HG03108 (cell line): ENCODE data around the gene FAM120B.

Experiments used
- ATAC-seq: cut with Tn5 transposase; IDR thresholded peaks from one replicate; pipeline ENCODE4 v1.9.1; 2021; ENCODE audit warnings: moderate library complexity; ENCODE audit not compliant: unreplicated experiment

The FAM120B gene

DNA sequence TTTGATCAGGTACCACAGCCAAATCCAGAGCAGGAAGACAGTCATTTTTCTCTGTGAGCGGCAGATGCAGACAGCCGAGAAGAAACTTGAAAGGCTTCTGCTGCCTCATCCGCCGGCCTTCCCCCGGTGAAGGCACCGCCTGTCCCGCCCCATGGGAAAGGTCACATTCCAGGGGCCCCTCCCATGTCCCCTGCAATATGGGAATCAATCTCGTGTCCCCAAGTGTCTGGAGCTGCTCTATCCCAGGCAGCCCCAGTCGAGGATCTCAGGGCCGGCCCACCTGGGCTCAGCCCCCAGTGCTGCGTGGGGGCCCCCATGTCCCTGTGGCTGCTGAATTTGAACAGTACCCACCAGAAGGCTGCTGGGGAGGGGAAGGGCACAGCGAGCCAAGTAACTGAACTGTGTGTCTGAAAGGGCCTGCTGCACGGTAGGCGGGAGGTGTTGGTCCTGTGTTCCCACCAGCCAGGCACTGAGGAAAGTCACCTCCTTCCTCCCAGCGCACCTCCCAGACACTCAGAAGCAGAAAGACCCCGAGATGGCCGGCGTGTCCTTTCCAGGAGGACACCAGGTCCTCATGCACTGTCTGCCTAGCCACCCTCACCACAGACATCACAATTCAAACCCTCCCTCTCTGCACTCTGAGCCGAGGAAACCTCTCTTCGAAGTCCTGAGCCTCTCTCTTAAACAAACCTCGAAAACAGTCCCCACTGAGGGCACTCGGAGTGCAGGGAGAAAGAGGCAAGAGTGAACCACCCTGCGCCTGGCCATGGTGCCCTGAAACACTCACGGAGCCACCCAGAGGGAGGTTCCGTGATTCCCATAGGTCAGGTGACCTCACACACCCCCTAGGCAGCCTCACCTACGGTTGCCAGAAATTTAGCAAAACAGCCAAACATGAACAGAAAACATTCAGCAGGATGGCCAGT is 147.3 kb downstream of the FAM120B start:
- no peak for ATAC-seq

DNA sequence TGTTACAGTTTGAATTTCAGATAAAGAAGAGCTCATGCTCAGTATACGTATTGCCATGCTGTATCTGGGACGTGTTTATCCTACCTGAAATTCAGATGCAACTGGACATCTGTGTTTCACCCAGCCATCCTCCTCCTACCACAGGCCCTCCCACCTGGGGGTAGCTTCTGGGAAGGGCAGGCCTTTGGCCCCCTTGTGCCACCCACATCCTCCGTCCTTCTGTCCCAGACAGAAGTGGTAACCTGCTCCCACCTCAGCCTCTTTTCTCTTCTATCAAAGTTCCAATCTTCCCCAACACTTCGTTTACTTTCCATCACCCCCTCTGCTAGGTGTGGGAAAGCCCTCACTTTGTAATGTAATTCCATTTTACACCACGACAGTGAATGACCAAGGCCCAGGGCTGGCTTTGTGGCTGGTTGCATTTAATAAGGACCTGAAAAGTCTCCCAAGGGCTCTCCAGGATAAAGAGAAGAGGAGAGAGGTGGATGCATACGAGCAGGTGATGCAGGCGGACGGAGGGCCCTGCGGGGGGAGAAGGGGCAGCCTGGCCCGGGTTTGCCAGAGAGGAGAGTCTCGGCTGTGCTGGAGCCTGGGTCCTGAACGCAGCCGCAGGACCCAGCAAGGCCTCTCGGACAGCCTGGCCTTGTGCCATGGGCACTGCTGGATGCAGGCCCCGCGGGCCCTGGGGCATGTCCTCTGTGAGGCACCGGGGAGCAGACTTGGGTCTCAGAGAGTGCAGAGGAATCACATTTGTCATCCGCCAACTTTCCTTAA is 148.1 kb downstream of the FAM120B start:
- no peak for ATAC-seq

GRCh38 chr6:170455335-170455979 is 148.9 kb downstream of the FAM120B start:
- no peak for ATAC-seq

GRCh38 chr6:170456334-170456733 is 149.8 kb downstream of the FAM120B start:
- ATAC-seq, result no peak
